ENCODE results near the gene LAMA1. TPM values are rescaled to one million over a fixed set of nuclear protein-coding genes. Genes with fewer than 3 reads are reported as not detected.
"Not testable (repeated sequence)": the region's sequence is repeated elsewhere in the genome, so short reads cannot be mapped to it uniquely, and the experiment has no call there.

The LAMA1 gene
- polyA plus RNA-seq, 6 donors from 2014 or later = not detected

- ATAC-seq (ENCODE audit: low read depth in 2 of 2); H3K4me3 Mint-ChIP-seq; H3K9me3 Mint-ChIP-seq; H3K36me3 Mint-ChIP-seq; DNase-seq; H3K4me1 Mint-ChIP-seq; H3K27ac Mint-ChIP-seq: not testable (repeated sequence)
- H3K27me3 Mint-ChIP-seq = peaks cover 0 to 25% (median 8%) of the 10 kb centered on the region in 3 donors
These were observed 179.2 kb downstream of the LAMA1 start for GRCh38 chr18:6938403-6938802.

- Mint-ChIP-seq H3K4me1 (no peaks in the 10 kb centered on the region), H3K27me3 (peaks cover 0 to 25% (median 8%) of the 10 kb centered on the region in 3 donors), H3K4me3 (no peak overlapping the region), H3K36me3 (no peaks in the 10 kb centered on the region), H3K9me3 (peaks cover 0 to 3% (median 0%) of the 10 kb centered on the region in 7 donors), H3K27ac (no peak overlapping the region)
- DNase-seq = no peak
- no peak for ATAC-seq (ENCODE audit: low read depth in 2 of 2)
These were observed 179.6 kb downstream of the LAMA1 start for GRCh38 chr18:6938003-6938402.

- Mint-ChIP-seq H3K36me3 (no peaks in the 10 kb centered on the region), H3K4me1 (no peaks in the 10 kb centered on the region), H3K4me3 (no peak overlapping the region), H3K27me3 (peaks cover 0 to 25% (median 8%) of the 10 kb centered on the region in 3 donors), H3K9me3 (peaks cover 0 to 5% (median 0%) of the 10 kb centered on the region in 7 donors), H3K27ac (no peak overlapping the region)
- DNase-seq (no peak), ATAC-seq (ENCODE audit: low read depth in 2 of 2) (no peak)
These were observed 182.7 kb downstream of the LAMA1 start for GRCh38 chr18:6934859-6935258.

- peaks cover 0 to 4% (median 2%) of the 10 kb centered on the region in 7 donors for H3K9me3 Mint-ChIP-seq
- no peak overlapping the region for H3K27ac Mint-ChIP-seq
- H3K36me3 Mint-ChIP-seq = no peaks in the 10 kb centered on the region
- H3K4me1 Mint-ChIP-seq = no peaks in the 10 kb centered on the region
- DNase-seq (no peak), ATAC-seq (ENCODE audit: low read depth in 2 of 2) (no peak)
- peak overlapping the region in 1 of 8 donors; percentile 7 for H3K4me3 Mint-ChIP-seq
- H3K27me3 Mint-ChIP-seq = no peaks in the 10 kb centered on the region
These were observed 188.1 kb downstream of the LAMA1 start for GRCh38 chr18:6929370-6930102.

- H3K4me3 Mint-ChIP-seq = no peak overlapping the region
- H3K27me3 Mint-ChIP-seq = no peaks in the 10 kb centered on the region
- H3K9me3 Mint-ChIP-seq = peaks cover 0 to 6% (median 2%) of the 10 kb centered on the region in 7 donors
These were observed 189.2 kb downstream of the LAMA1 start for GRCh38 chr18:6928359-6928758.

GRCh38 chr18:6927153-6927552 lies 190.4 kb downstream of the LAMA1 start:
- ATAC-seq (ENCODE audit: low read depth in 2 of 2) = no peak
- H3K4me1 Mint-ChIP-seq = no peaks in the 10 kb centered on the region
- no peaks in the 10 kb centered on the region for H3K27me3 Mint-ChIP-seq
- H3K36me3 Mint-ChIP-seq = no peaks in the 10 kb centered on the region
- no peak for DNase-seq
- H3K9me3 Mint-ChIP-seq = peaks cover 0 to 8% (median 2%) of the 10 kb centered on the region in 7 donors
- no peak overlapping the region for H3K4me3 Mint-ChIP-seq
- no peak overlapping the region for H3K27ac Mint-ChIP-seq

More at GRCh38 chr18:6928359-6928758, 189.2 kb downstream of the LAMA1 start:
- H3K36me3 Mint-ChIP-seq = no peaks in the 10 kb centered on the region
- H3K4me1 Mint-ChIP-seq = no peaks in the 10 kb centered on the region
- DNase-seq = no peak
- no peak for ATAC-seq (ENCODE audit: low read depth in 2 of 2)
- no peak overlapping the region for H3K27ac Mint-ChIP-seq

GRCh38 chr18:6923220-6923619 lies 194.4 kb downstream of the LAMA1 start:
- H3K9me3 Mint-ChIP-seq = peaks cover 0 to 8% (median 2%) of the 10 kb centered on the region in 7 donors
- ATAC-seq (ENCODE audit: low read depth in 2 of 2) (no peak), DNase-seq (no peak)
- H3K4me3 Mint-ChIP-seq = no peak overlapping the region
- H3K27me3 Mint-ChIP-seq = peaks cover 0 to 10% (median 9%) of the 10 kb centered on the region in 3 donors
- H3K27ac Mint-ChIP-seq = peak overlapping the region in 1 of 6 donors; percentile 1
- H3K4me1 Mint-ChIP-seq = peaks cover 0 to 6% (median 0%) of the 10 kb centered on the region in 3 donors
- H3K36me3 Mint-ChIP-seq = no peaks in the 10 kb centered on the region

- Mint-ChIP-seq H3K27me3 (peaks cover 0 to 19% (median 14%) of the 10 kb centered on the region in 3 donors), H3K4me3 (no peak overlapping the region), H3K9me3 (peaks cover 0 to 8% (median 2%) of the 10 kb centered on the region in 7 donors)
These were observed 196.0 kb downstream of the LAMA1 start for GRCh38 chr18:6921571-6921970.

GRCh38 chr18:6920099-6920955 lies 197.3 kb downstream of the LAMA1 start:
- no peak overlapping the region for H3K4me3 Mint-ChIP-seq
- DNase-seq (no peak), ATAC-seq (ENCODE audit: low read depth in 2 of 2) (no peak)
- peaks cover 0 to 6% (median 0%) of the 10 kb centered on the region in 3 donors for H3K4me1 Mint-ChIP-seq
- peaks cover 0 to 19% (median 14%) of the 10 kb centered on the region in 3 donors for H3K27me3 Mint-ChIP-seq
- peaks cover 0 to 8% (median 2%) of the 10 kb centered on the region in 7 donors for H3K9me3 Mint-ChIP-seq
- no peaks in the 10 kb centered on the region for H3K36me3 Mint-ChIP-seq
- H3K27ac Mint-ChIP-seq = peak overlapping the region in 1 of 6 donors; percentile 8

More at GRCh38 chr18:6921571-6921970, 196.0 kb downstream of the LAMA1 start:
- ATAC-seq (ENCODE audit: low read depth in 2 of 2) = no peak
- no peak for DNase-seq
- H3K4me1 Mint-ChIP-seq = peaks cover 0 to 6% (median 0%) of the 10 kb centered on the region in 3 donors
- no peaks in the 10 kb centered on the region for H3K36me3 Mint-ChIP-seq
- H3K27ac Mint-ChIP-seq = no peak overlapping the region

GRCh38 chr18:6917072-6917471 lies 200.5 kb downstream of the LAMA1 start:
- no peak for ATAC-seq (ENCODE audit: low read depth in 2 of 2)
- no peak for DNase-seq
- peaks cover 0 to 19% (median 14%) of the 10 kb centered on the region in 3 donors for H3K27me3 Mint-ChIP-seq
- no peaks in the 10 kb centered on the region for H3K36me3 Mint-ChIP-seq
- peaks cover 0 to 5% (median 0%) of the 10 kb centered on the region in 7 donors for H3K9me3 Mint-ChIP-seq
- H3K4me3 Mint-ChIP-seq = no peak overlapping the region
- no peak overlapping the region for H3K27ac Mint-ChIP-seq
- peaks cover 0 to 6% (median 0%) of the 10 kb centered on the region in 3 donors for H3K4me1 Mint-ChIP-seq

- no peak for ATAC-seq (ENCODE audit: low read depth in 2 of 2)
- H3K27me3 Mint-ChIP-seq = no peaks in the 10 kb centered on the region
- no peak overlapping the region for H3K4me3 Mint-ChIP-seq
These were observed 216.2 kb downstream of the LAMA1 start for GRCh38 chr18:6901286-6901926.

GRCh38 chr18:6891788-6892187 lies 225.8 kb downstream of the LAMA1 start:
- no peak for ATAC-seq (ENCODE audit: low read depth in 2 of 2)
- DNase-seq = no peak
- Mint-ChIP-seq H3K27me3 (no peaks in the 10 kb centered on the region), H3K9me3 (peaks cover 0 to 1% (median 0%) of the 10 kb centered on the region in 7 donors), H3K4me1 (no peaks in the 10 kb centered on the region), H3K4me3 (no peak overlapping the region), H3K27ac (no peak overlapping the region), H3K36me3 (no peaks in the 10 kb centered on the region)

More at GRCh38 chr18:6901286-6901926, 216.2 kb downstream of the LAMA1 start:
- Mint-ChIP-seq H3K27ac (no peak overlapping the region), H3K36me3 (peaks cover 10 to 12% of the 10 kb centered on the region in 2 donors), H3K9me3 (peaks cover 6 to 28% (median 9%) of the 10 kb centered on the region in 7 donors), H3K4me1 (no peaks in the 10 kb centered on the region)
- DNase-seq = no peak

Data from naive B cell (primary cell).